HG02870 (cell line): Measurements from ENCODE around the gene TSEN15.

Experiments used
- ATAC-seq: cut with Tn5 transposase; IDR thresholded peaks from one replicate; pipeline ENCODE4 v1.9.1; 2021; ENCODE audit warnings: mild to moderate bottlenecking, moderate library complexity; ENCODE audit not compliant: unreplicated experiment

The TSEN15 gene

DNA sequence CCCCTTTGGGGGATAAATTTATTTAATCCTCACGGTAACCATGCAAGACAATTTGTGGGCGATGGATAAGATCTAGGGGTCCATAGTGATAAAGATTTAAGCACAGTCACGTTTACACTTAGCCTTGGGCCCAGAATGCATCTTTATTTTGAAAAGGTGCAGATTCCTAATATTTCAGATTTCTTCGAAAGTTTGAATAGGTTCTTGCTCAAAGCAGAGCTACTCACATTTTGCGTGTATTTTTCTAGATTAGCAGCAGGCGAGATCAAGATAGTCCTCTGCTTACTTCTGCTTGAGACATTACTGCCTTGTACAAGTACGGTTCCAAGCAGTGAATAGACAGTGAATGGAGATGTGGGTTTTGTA, 647 bp downstream of the TSEN15 start:
- ATAC-seq = no peak

DNA sequence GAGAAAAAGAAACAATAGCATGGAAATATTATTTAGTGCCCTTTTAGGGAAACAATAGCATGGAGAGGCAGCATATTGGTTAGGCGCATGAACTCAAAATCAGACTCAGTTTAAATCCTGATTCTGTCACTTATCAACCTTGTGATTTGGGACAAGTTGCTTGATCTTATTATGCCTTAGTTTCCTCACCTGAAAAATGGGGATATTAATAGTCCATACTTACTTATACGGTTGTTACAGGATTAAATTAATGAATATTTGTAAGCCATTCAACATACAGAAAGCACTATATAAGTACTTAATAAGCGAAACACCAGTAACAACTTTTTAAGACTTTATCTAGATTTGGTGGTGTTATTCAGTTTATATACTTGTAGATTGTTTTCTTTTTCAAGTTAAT, 1.2 kb downstream of the TSEN15 start:
- no peak for ATAC-seq

DNA sequence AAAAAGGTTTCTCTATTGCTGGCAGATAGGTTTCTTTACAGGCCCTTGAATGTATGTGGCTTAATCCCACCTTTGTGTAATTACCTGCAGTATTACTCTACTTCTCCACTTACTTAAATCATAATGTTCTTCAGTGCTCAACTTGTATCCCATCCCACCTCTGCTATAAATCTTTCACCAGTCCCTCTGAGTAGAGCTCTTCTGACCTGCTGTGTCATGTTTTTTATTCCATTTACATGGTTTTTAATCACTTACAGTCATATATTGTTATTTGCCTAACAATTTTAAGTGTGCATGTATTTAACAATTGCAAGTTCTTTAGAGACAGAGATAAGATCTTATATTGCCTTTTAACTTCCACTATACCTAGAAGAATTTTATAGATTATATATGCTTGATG, 2.4 kb downstream of the TSEN15 start:
- ATAC-seq = no peak

DNA sequence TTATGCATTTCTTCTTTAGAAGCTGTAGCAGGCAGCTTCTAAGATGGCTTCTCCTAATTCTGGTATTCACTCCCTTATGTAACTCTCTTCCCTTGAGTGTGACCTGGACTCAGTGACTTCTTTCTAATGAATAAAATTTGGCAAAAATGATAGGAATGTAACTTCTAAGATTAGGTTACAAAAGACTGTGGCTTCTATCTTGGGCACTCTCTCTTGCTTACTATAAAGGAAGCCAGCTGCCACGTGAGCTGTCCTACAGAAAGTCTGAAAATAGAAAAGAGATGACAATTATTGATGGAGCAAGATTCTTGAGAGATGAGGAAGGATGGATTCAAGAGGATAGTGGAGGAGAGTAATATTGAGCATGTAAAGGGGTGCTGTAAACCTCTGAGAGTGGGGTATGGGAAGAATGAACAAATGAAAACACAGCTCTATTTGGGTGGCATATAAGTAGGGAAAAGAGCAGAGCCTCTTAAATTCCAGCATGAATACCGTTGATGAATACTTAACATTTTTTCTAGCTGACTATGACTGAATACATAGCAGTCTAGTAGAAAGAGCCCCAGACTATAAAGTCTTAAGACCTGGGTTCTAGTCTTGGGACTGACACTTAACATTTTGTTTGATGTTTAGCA, 5.5 kb downstream of the TSEN15 start:
- no peak for ATAC-seq

DNA sequence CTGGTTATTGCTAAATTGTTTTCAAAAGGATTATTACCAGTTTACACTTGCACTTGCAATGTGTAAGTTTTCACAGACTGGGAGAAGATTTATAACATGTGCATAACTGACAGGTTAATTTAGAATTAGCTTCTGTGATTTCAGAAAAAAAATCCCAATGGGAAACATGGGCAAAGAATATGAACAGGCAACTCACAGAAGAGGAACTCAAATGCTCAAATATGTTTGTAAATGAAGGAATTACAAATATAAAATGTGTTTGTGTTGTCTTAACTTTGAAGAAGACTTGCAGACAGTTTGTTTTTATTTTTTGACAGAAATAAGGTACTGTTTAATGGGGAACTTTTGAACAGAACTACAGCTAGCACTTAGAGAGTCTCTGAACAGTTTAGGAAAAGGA, 8.4 kb downstream of the TSEN15 start:
- no peak for ATAC-seq

DNA sequence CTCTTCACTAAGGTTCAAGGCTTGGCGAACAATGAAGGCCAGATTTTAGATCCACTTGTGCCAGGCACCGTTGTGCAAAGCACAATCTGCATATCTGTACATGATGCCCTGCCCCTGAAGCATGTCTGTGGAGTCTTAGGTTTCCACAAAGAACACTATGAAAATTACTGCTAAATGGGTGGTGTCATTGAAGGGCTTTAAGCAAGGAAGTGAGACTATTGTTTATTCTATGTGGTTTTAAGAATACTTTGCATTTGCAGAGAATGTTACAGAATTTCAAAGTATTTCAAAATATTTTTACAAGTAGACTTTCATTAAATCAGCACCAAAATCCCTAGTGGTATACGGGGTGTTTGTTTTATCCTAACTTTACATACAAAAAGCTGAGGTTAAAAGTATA, 8.8 kb downstream of the TSEN15 start:
- ATAC-seq = no peak

DNA sequence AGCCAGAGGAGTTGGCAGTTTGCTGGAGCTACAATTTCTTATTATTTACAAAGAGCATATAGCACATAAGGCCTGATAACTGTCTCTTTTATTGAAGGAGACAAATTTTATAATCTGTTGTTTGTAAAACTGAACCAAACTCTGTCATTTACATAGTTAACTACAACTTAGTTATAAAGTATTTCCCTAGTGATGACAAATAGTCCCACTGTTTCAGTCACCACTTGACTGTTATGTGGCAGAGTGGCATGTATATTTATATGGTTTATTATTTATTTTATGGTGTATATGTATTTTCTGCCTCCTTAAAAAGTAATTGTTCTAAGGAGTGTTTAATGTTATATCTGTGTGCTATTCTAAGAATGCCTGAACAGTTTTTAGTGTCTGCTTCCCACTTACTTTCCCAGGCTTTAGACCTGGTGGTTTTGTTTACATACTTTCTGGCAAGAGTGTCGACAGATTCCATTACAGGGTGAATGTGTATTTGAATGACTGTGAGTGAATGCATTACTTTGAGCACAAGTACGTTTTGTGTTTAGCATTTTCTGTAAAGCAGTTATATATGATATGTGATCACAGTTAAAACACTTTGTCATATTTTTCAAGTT, 10.0 kb downstream of the TSEN15 start:
- no peak for ATAC-seq

DNA sequence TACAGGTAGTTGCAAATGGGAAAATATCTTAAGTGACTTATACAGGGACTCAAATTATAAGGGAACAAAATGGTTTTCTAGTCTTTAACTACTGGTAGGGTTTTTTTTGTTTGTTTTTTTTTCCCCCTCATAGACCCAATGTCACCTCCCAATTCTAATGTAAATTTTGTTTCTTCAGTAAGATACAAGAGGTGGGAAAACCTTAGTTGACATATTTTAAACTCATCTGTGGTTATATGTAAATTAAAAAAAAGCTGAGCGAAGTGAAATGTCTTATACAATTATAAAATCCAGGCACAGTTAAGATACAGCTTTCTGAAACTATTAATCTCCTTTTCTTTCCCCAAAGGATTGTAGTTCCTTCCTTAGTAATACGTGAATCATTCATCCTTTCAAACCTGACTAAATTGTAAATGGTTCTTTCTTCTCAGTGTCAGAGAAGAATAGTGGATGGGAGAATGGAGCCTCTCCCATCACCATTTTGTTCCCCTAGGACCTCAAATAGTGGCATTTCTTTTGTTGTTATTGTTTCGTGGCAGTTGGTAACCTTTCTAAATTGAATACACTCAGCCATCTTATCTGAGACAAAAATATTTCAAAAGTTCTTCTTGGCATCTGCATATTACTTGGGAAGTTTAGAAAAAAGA, 11.2 kb downstream of the TSEN15 start:
- ATAC-seq = no peak

DNA sequence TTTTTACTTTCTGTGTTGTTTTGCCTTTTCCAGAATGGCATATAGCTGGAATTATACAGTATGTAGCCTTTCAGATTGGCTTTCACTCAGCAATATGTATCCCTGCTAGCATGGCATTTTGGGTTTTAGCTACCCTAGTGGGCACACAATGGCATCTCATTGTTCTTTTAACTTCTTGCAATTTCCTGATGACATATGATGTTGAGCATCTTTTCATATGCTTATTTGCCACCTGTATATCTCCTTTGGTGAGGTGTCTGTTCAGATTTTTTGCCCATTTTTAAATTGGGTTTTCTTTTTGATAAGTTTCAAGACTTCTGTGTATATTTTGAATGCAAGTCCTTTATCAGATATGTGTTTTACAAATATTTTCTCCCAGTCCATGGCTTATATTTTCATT, 14.0 kb downstream of the TSEN15 start:
- ATAC-seq = no peak

DNA sequence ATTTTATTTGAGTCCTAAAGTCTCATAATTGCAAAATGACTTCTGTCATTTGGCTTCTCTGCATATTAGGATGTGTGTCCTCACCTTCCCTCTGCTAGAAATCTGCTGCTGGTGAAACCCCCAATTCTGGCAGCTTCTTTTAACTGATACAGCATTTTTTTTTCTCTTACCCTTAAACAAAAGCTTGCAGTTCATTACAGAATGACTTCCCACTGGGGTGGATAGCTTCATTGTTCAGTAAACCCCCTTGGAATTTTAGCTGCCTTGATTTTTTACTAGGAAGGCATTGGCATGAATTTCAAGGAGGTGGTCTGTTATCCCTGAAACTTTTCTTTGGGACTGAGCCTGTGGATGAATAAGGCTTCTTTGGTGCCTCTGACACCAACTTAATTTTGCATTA, 16.8 kb downstream of the TSEN15 start:
- ATAC-seq = no peak

DNA sequence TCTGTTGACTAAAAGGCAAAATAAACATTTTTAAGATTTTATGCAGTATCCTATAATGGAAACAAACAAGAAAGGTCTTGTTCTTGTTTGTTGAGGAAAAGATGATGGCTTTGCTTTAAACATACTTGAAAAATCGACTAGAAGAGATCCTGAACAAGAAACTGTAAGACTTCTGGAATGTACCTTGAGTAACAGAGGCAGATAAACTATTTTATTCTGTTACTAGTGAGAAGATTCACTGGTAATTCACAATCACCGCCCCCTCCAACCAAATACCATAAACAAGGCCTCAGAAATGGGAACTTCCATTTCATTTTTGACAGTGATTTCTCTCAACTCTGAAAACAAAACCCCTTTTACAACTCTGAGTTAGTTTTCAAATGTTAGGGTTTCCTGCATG, 18.1 kb downstream of the TSEN15 start:
- ATAC-seq = no peak

DNA sequence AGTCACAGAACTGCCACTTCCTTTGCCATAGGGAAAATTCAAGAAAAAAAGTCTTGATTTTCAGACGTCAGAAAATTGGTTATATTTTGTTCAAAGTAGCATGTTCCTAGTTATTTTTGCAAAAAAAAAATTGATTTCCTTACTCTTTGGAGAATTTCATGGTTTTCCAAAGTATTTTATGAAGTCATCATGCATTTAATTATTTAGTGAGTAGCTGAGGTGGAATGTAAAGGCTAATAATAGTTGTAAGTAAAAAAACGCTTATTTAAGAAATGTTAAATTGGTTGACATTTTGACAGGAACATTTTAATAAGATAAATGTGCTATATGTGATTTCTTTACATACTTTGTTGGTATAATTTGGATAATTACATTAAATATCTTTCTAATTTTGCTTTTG, 20.8 kb downstream of the TSEN15 start:
- ATAC-seq = no peak

DNA sequence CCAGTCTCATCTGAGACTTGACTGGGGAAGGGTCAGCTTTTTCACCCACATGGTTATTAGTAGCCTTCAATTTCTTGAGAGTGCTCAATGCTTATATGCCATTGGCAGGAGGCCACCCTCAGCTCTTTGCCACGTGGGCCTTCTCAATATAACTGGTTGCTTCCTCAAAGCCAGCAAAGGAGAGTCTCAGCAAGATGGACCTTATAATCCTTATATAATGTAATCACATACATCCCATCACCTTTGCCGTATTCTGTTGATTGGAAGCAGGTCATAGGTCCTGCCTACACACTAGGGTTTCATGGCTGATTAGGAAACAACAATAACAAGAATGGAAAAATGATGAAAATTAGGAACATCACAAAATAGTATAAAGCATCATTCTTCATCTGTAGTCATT, 22.9 kb downstream of the TSEN15 start:
- no peak for ATAC-seq

DNA sequence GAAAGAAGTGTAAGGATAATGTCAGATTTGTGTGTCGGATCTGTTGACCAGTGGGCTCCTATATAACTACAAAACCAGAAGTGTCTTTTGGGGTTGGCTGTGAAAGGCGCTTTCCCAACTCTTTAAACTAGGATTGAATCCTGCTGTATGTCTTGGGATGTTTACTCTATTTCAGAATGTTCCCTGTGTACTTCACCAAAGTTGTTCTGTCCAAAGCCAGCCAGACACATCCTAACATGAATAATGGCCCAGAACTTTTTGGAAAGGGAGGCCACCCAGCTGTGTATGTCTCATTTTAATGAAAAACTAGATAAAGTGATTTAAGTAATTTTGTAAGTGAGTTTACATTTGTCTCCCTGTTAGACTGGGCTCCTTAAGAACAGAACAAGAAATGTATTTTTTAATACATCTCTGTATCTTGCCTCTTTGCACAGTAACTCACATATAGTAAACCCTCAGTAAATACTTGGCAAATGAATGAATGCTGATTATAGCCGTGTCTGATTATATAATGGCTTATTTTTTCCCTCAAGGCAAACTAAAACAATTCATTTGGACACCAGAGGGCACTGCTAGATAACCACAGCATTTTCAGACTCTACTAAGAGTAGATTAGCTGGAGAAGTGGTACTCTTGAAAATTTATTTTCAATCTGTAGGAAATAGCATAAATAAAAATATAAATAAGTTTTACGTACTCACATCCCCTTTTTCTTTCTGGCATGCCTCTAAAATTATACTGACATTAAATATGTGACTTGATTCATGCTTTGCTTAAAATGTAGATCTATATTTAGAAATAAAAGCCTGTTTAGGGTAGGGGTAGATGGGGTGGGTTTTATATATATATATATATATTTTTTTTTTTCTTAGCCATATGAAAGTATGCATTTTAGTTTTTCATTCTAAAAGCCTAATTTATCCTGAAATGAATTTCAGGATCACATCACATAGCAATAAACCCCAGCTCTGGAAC, 23.8 kb downstream of the TSEN15 start:
- no peak for ATAC-seq

DNA sequence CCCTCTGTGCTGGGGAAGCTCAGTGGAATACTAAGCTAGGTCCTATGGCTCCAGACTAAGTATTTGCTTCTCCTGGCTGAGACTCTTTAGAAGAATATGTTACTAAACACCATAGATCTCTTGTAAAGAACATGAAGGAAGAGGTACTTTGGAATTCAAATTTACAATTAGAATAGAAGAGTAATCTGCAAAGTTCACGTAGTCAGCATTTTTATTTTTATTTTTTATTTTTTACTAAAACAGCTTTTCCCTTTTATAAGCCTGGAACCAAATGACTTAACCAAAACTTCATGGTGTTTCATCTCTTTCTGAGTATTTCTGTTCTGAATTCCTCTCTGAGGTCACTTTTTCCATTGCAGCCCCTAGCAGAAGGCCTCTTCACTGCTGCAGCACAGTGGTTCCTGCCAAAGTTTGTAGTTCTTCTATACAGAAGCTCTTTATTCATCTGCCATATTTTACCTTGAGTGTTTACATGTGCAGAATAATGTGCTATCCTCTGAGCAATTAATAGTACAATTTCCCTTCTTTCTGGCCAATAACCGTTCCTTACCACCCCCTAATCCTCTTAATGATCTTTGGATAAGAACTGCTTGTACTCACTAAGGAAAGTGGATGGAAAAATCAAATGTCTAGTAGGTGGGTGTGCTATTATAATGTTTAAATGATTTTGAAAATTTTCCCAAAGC, 27.2 kb downstream of the TSEN15 start:
- ATAC-seq = no peak

DNA sequence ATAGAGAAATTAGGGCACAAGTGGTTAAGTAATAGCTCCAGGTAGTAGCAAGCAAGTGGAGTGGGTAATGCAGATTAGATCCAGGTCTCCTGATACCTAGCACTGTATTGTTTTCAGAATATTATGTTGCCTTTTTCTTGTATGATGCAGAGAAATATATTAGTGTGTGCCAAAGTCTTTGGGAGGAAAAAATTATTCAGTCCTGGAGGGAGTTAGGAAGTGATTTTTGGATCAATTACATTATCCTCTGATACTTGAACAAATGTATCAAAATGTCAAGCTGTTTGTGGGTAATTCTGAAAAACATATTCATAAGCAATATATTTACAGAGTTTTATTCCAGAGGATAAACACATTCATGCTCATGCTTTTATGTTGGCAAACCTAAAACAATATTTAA, 28.8 kb downstream of the TSEN15 start:
- no peak for ATAC-seq

DNA sequence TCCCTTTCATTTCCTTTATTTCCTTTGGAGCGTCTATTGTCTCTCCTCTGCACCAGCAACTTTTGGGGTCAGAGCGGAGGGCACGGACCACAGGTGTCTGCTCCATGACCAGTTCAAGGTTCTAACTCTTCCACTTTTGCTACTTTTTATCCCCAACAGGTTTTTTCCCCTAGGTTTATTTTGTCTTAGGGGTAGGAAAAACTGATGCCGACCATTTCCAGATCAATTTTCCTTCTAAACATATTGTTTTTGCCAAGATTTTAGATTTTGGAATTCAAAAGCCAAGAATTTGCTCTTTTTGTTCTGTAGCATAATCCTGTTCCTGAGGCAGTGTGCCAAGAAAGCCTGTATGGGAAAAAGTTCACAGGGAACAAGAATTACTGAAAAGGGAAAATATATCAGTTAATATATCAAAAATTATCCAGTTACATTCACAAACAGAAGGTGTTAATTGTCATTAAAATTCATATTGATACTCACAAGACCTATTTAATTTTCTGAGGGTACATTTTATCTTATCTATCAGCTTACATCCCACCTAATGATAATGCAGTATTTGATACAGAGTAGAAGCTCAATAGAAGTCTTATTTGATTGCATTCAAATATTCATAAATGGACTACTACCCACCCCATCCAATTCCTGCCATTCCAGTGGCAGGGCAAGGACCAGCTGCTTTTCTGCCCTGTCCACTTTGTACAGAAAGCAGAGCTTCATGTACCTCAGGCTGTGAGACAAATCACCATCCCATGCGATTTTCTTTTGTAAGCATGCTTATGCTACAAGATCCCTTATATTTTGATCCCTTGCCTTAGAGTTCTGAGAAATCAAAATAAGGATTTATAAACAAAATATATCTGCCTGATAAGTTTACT, 31.2 kb downstream of the TSEN15 start:
- no peak for ATAC-seq

DNA sequence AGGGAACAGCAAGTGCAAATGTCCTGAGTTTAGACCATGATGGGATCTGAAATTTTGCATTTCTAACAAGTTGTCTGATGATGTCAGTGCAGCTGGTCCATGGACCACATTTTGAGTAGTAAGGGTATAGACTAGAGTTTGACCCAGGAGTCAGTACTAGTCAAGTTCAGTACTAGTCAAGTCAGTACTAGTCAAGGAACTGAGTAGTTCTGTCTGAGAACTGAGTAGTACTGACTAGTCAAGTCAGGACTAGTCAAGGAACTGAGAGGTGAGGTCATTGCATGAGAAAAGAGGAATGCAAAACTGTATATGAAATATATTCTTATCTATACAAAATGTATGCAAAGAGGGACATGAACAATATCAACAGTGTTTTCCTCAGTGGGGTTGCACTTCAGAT, 34.1 kb downstream of the TSEN15 start:
- ATAC-seq = no peak

DNA sequence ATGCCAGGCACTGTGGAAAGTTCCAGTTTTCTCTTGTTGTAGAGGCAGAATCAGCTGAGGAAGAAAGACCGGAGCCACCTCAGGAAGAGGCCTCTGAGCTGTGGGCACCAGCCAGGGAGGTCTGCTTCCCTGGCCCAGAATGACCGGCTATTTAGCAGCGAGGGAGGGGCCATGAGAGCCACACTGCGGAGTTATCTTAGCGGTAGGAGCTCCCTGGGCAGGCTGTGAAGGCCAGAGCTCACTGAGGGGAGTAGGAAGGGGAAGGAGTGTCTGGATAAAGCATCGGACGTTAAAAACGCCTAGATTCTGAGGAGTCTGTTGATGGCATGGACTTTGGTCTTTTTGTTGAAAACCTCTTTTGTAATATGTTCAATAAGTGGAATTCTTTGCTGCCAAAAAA, 36.5 kb downstream of the TSEN15 start:
- ATAC-seq = no peak

DNA sequence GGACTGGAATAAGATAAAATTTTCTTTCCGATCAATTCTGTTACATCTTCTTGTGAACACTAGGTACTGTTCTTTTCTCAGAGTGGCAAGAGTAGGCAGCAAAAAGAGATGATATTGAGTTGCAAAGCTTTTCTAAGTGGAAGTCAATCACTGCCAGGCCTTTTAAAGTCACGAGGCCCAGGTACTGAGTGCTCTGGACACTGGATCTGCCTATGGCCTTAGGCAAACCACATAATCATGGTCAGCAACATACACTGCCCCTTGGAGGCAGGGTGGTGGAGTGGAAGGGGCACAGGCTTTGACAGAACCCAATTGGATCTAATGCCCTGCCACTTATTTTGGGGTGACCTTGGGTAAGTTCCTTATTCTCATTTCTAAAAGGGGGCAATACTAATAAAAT, 41.5 kb downstream of the TSEN15 start:
- no peak for ATAC-seq
